Measurements from ENCODE around the gene CFAP77. TPM values are rescaled to one million over a fixed set of nuclear protein-coding genes. Genes with fewer than 3 reads are reported as not detected.

Gene CFAP77
- total and polyA plus RNA-seq, 2 of the 8 experiments (the other 6 are each of a cell fraction or from before 2014, with no cell fraction given), result 0.63 to 0.97 TPM

GRCh38 chr9:132407196-132407595 lies 2.8 kb upstream of the CFAP77 start:
- no peak overlapping the region for H2BK5ac ChIP-seq (ENCODE audit: low read depth, low read length)
- H3K36me3 ChIP-seq (ENCODE audit: control insufficient read depth in 2 of 4, insufficient read depth in 4 of 4, low read length in 3 of 4), result peaks cover 0 to 7% (median 1%) of the 10 kb centered on the region in 4 experiments; a peak in 3 of 8 replicates
- H2BK120ac ChIP-seq (replicated peaks; ENCODE audit: low read depth, low read length), result no peak overlapping the region
- CTCF ChIA-PET (ENCODE audit: partially characterized antibody), result interaction anchor here (1.1 kb wide), 1 partner anchor 168 kb away, joined by 4 read pairs; no protein-coding TSS in a partner anchor
- POLR2A ChIA-PET (ENCODE audit: partially characterized antibody), result interaction anchor here (0.9 kb wide), 1 partner anchor 83 kb away, joined by 3 read pairs; no protein-coding TSS in a partner anchor
- 46% methylated on average over 2 of the region's 2 CpGs; no CpG with 5 or more reads in 1 of the 2 experiments for WGBS, 2 experiments (ENCODE audit: extremely low coverage in 1 of 2, insufficient coverage in 1 of 2, insufficient read length in 1 of 2, insufficient replicate concordance in 2 of 2, low coverage in 1 of 2, low lambda C conversion rate in 2 of 2, missing lambda C conversion rate in 1 of 2)
- H3K23me2 ChIP-seq (ENCODE audit: low read depth, low read length), result peaks cover 15% of the 10 kb centered on the region; the same call in 1 of the 2 replicates
- H3K4ac ChIP-seq (replicated peaks; ENCODE audit: insufficient read length, low read depth, low read length), result peak overlapping the region; percentile 15
- no peak overlapping the region for H3K56ac ChIP-seq (replicated peaks; ENCODE audit: insufficient read length, low read depth, low read length)
- H2AK5ac ChIP-seq (ENCODE audit: low read depth, low read length), result no peak overlapping the region; the same call in 1 of the 2 replicates
- H3K9me3 ChIP-seq (ENCODE audit: insufficient read depth in 2 of 2, low read depth in 1 of 2, low read length in 1 of 2), result no peaks in the 10 kb centered on the region; a peak in 1 of 4 replicates
- no peak overlapping the region for H4K8ac ChIP-seq (ENCODE audit: extremely low read depth, insufficient read depth, low read length)
- H3K4me2 ChIP-seq (ENCODE audit: insufficient read depth in 1 of 2, low read depth in 2 of 2, low read length in 2 of 2), result peak overlapping the region; percentile 55 to 57; a peak in 3 of 4 replicates
- peaks cover 0 to 34% of the 10 kb centered on the region in 2 experiments; a peak in 2 of 4 replicates for H3K79me2 ChIP-seq (ENCODE audit: control insufficient read depth in 1 of 2, insufficient read depth in 2 of 2, low read length in 2 of 2)
- peaks cover 8% of the 10 kb centered on the region for H3K79me1 ChIP-seq (ENCODE audit: low read depth, low read length)
- H3K4me3 ChIP-seq (ENCODE audit: extremely low read depth in 1 of 4, insufficient read depth in 2 of 4, low read depth in 3 of 4, low read length in 4 of 4), result peak overlapping the region in 1 of 4 experiments; percentile 74; a peak in 1 of 8 replicates
- peak overlapping the region; percentile 38 for H4K91ac ChIP-seq (replicated peaks; ENCODE audit: insufficient read length, low read length)
- no peak for DNase-seq (ENCODE audit: low read depth in 1 of 2, low spot score in 2 of 2)
- no peak overlapping the region for H3K23ac ChIP-seq (ENCODE audit: insufficient read length)
- no peak overlapping the region for H3K14ac ChIP-seq (ENCODE audit: insufficient read length)
- H2AFZ ChIP-seq (ENCODE audit: low read length), result 0 out of 2 replicates have a peak overlapping the region, but pooled peaks have one; percentile 60
- no peak overlapping the region for H3K18ac ChIP-seq (ENCODE audit: extremely low read depth, low read length)
- H3K9ac ChIP-seq (replicated peaks in 1 of 4; ENCODE audit: extremely low read depth in 1 of 4, low read depth in 3 of 4, low read length in 3 of 4), result no peak overlapping the region
- H2BK15ac ChIP-seq (ENCODE audit: low read length), result no peak overlapping the region
- peaks cover 0 to 11% (median 5%) of the 10 kb centered on the region in 4 experiments; a peak in 5 of 7 replicates for H3K4me1 ChIP-seq (replicated peaks in 1 of 4; ENCODE audit: control insufficient read depth in 3 of 4, insufficient read depth in 4 of 4, low read length in 3 of 4)
- H2BK20ac ChIP-seq (ENCODE audit: low read length), result no peak overlapping the region
- H2BK12ac ChIP-seq (ENCODE audit: low read depth, low read length), result no peak overlapping the region
- no peak for FAIRE-seq
- H4K20me1 ChIP-seq (replicated peaks in 1 of 2; ENCODE audit: control insufficient read depth in 1 of 2, insufficient read depth in 2 of 2, low read length in 2 of 2), result peaks cover 0 to 3% of the 10 kb centered on the region in 2 experiments
- peaks cover 1 to 20% (median 13%) of the 10 kb centered on the region in 4 experiments; a peak in 6 of 7 replicates for H3K27me3 ChIP-seq (replicated peaks in 1 of 4; ENCODE audit: control insufficient read depth in 3 of 4, extremely low read depth in 1 of 4, insufficient read depth in 3 of 4, low read length in 3 of 4)
- H4K5ac ChIP-seq (ENCODE audit: insufficient read length, low read depth, low read length), result no peak overlapping the region
- H3K27ac ChIP-seq (ENCODE audit: low read depth, low read length), result no peak overlapping the region
- TF ChIP-seq SIX5 (IDR thresholded peaks at IDR 0.05; ENCODE audit: low read depth, low read length) (no peak), MAFK (IDR thresholded peaks at IDR 0.05; ENCODE audit: low read depth, low read length) (no peak), EP300 (IDR thresholded peaks at IDR 0.05; ENCODE audit: borderline replicate concordance in 1 of 2, low read depth in 2 of 2, low read length in 2 of 2) (no peak), PHF8 (conservative IDR thresholded peaks at IDR 0.05; ENCODE audit: low read depth, low read length) (no peak), POU5F1 (IDR thresholded peaks at IDR 0.05; ENCODE audit: low read depth, low read length) (no peak), BRCA1 (IDR thresholded peaks at IDR 0.05; ENCODE audit: low read depth, low read length) (no peak), JUN (IDR thresholded peaks at IDR 0.05; ENCODE audit: low read depth, low read length) (no peak), MAX (IDR thresholded peaks at IDR 0.05) (no peak), POLR2AphosphoS5 (IDR thresholded peaks at IDR 0.05; ENCODE audit: low read depth, low read length) (no peak), GABPA (IDR thresholded peaks at IDR 0.05; ENCODE audit: borderline replicate concordance, insufficient read depth, low read length) (no peak), CHD2 (IDR thresholded peaks at IDR 0.05; ENCODE audit: low read length) (no peak)

All from H1 (cell line).